ENCODE results near the gene KIF20A.

- TF ChIP-seq CTCF (IDR thresholded peaks at IDR 0.05) (no peak), POLR2A (IDR thresholded peaks at IDR 0.05) (no peak)
Measured at GRCh38 chr5:138233280-138233679, 54.4 kb downstream of the KIF20A start.

All from ovary (tissue), 3 donors.